Uterus (tissue), 4 donors: ENCODE data around the gene PLCB3. TPM values are rescaled to one million over a fixed set of nuclear protein-coding genes. Genes with fewer than 3 reads are reported as not detected.

Experiments used
- DNase-seq, 2 donors: peaks; one replicate each; pipeline ENCODE4 v3.0.0-alpha.2; 2019 to 2020
- H3K27ac ChIP-seq, 2 donors: fragments of 200-600 bp; sonication (generic); 1 replicate in 1 of 2; 2 replicates in 1 of 2; pipeline ENCODE4 v1.5.1; 2016 to 2018
- H3K27me3 ChIP-seq, 2 donors: fragments of 200-600 bp; sonication (generic); one replicate each; pipeline ENCODE4 v1.5.1; 2018 to 2019; ENCODE audit warnings: control low read depth in 1 of 2
- H3K36me3 ChIP-seq, 2 donors: fragments of 200-600 bp; sonication (generic); one replicate each; pipeline ENCODE4 v1.5.1; 2019; ENCODE audit warnings: control low read depth in 1 of 2
- H3K4me1 ChIP-seq, 2 donors: fragments of 200-600 bp; sonication (generic); one replicate each; pipeline ENCODE4 v1.5.1; 2018 to 2019; ENCODE audit warnings: control low read depth in 1 of 2
- H3K4me3 ChIP-seq, 2 donors: fragments of 200-600 bp; sonication (generic); 1 replicate in 1 of 2; 2 replicates in 1 of 2; pipeline ENCODE4 v1.5.1; 2018 to 2019; ENCODE audit warnings: mild to moderate bottlenecking in 1 of 2
- H3K9me3 ChIP-seq, 2 donors: fragments of 200-600 bp; sonication (generic); one replicate each; pipeline ENCODE4 v1.5.1; 2019; ENCODE audit warnings: control low read depth in 1 of 2
- CTCF ChIP-seq, 4 experiments: fragments of 200-600 bp in 2 of 4; fragments of 450-650 bp in 2 of 4; sonication (generic) in 2 of 4; IDR thresholded peaks; one replicate each; pipeline ENCODE4 v1.5.1; 2016 to 2019; ENCODE audit warnings: antibody characterized with exemption in 4 of 4, mild to moderate bottlenecking in 2 of 4, moderate library complexity in 1 of 4
- POLR2A ChIP-seq, 2 donors: fragments of 450-650 bp; IDR thresholded peaks; one replicate each; pipeline ENCODE4 v1.6.1; 2016; ENCODE audit warnings: antibody characterized with exemption in 2 of 2, mild to moderate bottlenecking in 1 of 2, moderate library complexity in 1 of 2
- intact Hi-C: fragments of 100-400 bp; cut with DNase I; formaldehyde crosslinking; loops from one replicate; pipeline ENCODE4 v1.15.1; 2023; ENCODE audit warnings: low total_unique reads
- total RNA-seq, 4 donors: library from RNA; depleted of rRNA in 3 of 4; stranded (reverse); fragments of >200 nt in 3 of 4; gene quantifications; one replicate each; pipeline versions ENCODE4 v1.1.0 to v1.2.4, GENCODE V29; 2014 to 2023
- donor health status: DM: yes; HTN: yes; CAD: no.

The PLCB3 gene
- total RNA-seq, 4 donors from 2014 or later, result 10.0 to 39.5 (median 21.8) TPM

- no peaks in the 10 kb centered on the region for H3K9me3 ChIP-seq
- peak overlapping the region; percentile 65 to 78 for H3K27ac ChIP-seq
- DNase-seq, result no peak
- no peaks in the 10 kb centered on the region for H3K36me3 ChIP-seq
- no peaks in the 10 kb centered on the region for H3K27me3 ChIP-seq
- intact Hi-C loops, result loop anchor here (5.0 kb wide), 1 partner anchor 88 kb away; no protein-coding TSS in a partner anchor
- H3K4me3 ChIP-seq, result no peak overlapping the region
- no peaks in the 10 kb centered on the region for H3K4me1 ChIP-seq
- no peak for TF ChIP-seq CTCF (IDR thresholded peaks at IDR 0.05)
- no peak for TF ChIP-seq POLR2A (IDR thresholded peaks at IDR 0.05)
Measured at GRCh38 chr11:64208796-64209562, 42.4 kb upstream of the PLCB3 start.

DNA sequence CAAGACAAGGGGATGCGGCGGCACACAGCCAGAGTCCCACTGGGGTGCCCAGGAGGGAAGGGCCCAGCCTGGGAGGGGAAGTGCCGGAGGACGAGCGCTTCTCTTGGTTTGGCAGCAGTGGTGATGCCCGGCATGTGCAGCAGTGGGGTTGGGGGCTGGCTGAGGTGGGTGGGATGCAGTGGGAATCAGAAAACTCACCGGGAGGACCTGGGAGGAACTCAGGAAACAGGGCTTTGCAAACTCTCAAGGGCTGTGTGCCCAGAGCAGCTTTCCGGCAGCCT is 41.8 kb upstream of the PLCB3 start:
- Histone ChIP-seq H3K4me1 (no peaks in the 10 kb centered on the region), H3K4me3 (no peak overlapping the region), H3K27ac (no peak overlapping the region), H3K27me3 (no peaks in the 10 kb centered on the region), H3K36me3 (no peaks in the 10 kb centered on the region), H3K9me3 (no peaks in the 10 kb centered on the region)
- intact Hi-C loops, result loop anchor here (5.0 kb wide), 1 partner anchor 88 kb away; no protein-coding TSS in a partner anchor
- DNase-seq, result no peak
- no peak for TF ChIP-seq POLR2A (IDR thresholded peaks at IDR 0.05)
- TF ChIP-seq CTCF (IDR thresholded peaks at IDR 0.05), result no peak

- intact Hi-C loops, result no loop called here
- H3K27ac ChIP-seq, result no peak overlapping the region
- TF ChIP-seq POLR2A (IDR thresholded peaks at IDR 0.05) (no peak), CTCF (IDR thresholded peaks at IDR 0.05) (no peak)
Measured at GRCh38 chr11:64210301-64211020, 40.9 kb upstream of the PLCB3 start.

GRCh38 chr11:64211181-64211872 is 40.0 kb upstream of the PLCB3 start:
- intact Hi-C loops, result no loop called here
- TF ChIP-seq POLR2A (IDR thresholded peaks at IDR 0.05) (no peak), CTCF (IDR thresholded peaks at IDR 0.05) (no peak)

More at GRCh38 chr11:64210301-64211020, 40.9 kb upstream of the PLCB3 start:
- DNase-seq, result no peak
- H3K9me3 ChIP-seq, result no peaks in the 10 kb centered on the region
- no peaks in the 10 kb centered on the region for H3K27me3 ChIP-seq
- H3K4me3 ChIP-seq, result no peak overlapping the region
- no peaks in the 10 kb centered on the region for H3K36me3 ChIP-seq
- no peaks in the 10 kb centered on the region for H3K4me1 ChIP-seq

GRCh38 chr11:64216879-64217278 is 34.5 kb upstream of the PLCB3 start:
- Histone ChIP-seq H3K27ac (no peak overlapping the region), H3K9me3 (no peaks in the 10 kb centered on the region), H3K4me1 (no peaks in the 10 kb centered on the region), H3K27me3 (no peaks in the 10 kb centered on the region), H3K4me3 (no peak overlapping the region), H3K36me3 (no peaks in the 10 kb centered on the region)
- intact Hi-C loops, result no loop called here
- no peak for DNase-seq
- TF ChIP-seq POLR2A (IDR thresholded peaks at IDR 0.05) (no peak), CTCF (IDR thresholded peaks at IDR 0.05) (no peak)

More at GRCh38 chr11:64211181-64211872, 40.0 kb upstream of the PLCB3 start:
- no peaks in the 10 kb centered on the region for H3K36me3 ChIP-seq
- DNase-seq, result peak in 1 of 2 donors; percentile 17
- no peak overlapping the region for H3K4me3 ChIP-seq
- no peaks in the 10 kb centered on the region for H3K9me3 ChIP-seq
- H3K27me3 ChIP-seq, result no peaks in the 10 kb centered on the region
- H3K4me1 ChIP-seq, result no peaks in the 10 kb centered on the region
- no peak overlapping the region for H3K27ac ChIP-seq
